Stimulated activated CD4-positive, alpha-beta T cell treated with anti-CD3 and anti-CD28 coated beads, Interleukin-15, amount 100 ng/mL, for 1 hour (primary cell): ENCODE measurements around the gene BEAN1.
"Not testable (repeated sequence)": the region's sequence is repeated elsewhere in the genome, so short reads cannot be mapped to it uniquely, and the experiment has no call there.

Source experiments
- DNase-seq, 2 donors: peaks; one replicate each; pipeline ENCODE4 v3.0.0-alpha.2; 2020; ENCODE audit warnings: low read depth in 1 of 2, low spot score in 1 of 2

BEAN1 gene

DNA sequence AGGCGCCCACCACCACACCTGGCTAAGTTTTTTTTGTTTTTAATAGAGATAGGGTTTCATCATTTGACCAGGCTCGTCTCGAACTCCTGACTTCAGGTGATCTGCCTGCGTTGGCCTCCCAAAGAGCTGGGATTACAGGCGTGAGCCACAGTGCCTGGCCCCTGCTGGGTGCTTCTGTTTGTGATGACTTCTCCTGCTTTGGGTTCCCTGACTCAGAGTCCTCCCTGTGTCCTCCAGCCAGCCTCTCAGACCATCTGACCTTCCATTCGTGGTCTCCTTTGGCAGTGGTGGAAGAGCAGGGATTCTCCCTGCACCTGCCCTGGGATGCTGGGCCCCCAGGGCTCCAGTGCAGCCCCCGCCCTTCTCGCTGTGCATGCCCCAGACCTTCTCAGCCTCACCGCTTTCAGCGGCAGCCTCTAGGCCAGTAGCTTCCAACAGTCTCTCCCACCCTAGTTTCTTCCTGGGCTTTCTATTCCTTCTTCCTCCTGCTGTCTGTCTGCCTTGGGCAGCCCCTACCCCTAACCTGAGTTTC, 13.2 kb downstream of the BEAN1 start:
- DNase-seq, result no peak

DNA sequence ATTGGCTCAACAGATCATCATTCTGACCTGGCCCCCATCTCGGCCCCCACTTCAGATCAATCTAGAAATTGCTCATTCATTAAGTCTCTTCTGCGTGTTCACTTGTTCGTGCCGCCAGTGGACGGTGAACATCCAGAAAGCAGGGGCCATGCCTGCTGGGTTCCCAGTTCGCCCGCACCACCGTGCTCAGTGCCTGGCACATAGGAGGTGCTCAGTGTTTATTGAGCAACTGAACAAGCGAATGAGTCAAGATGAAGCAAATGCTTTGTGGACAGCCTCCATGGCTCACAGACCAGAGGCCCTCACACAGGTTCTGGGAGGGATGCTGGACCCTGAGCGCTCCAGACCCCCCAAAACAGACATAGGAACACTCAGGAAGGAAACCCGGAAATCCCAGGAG, 13.9 kb downstream of the BEAN1 start:
- no peak for DNase-seq

DNA sequence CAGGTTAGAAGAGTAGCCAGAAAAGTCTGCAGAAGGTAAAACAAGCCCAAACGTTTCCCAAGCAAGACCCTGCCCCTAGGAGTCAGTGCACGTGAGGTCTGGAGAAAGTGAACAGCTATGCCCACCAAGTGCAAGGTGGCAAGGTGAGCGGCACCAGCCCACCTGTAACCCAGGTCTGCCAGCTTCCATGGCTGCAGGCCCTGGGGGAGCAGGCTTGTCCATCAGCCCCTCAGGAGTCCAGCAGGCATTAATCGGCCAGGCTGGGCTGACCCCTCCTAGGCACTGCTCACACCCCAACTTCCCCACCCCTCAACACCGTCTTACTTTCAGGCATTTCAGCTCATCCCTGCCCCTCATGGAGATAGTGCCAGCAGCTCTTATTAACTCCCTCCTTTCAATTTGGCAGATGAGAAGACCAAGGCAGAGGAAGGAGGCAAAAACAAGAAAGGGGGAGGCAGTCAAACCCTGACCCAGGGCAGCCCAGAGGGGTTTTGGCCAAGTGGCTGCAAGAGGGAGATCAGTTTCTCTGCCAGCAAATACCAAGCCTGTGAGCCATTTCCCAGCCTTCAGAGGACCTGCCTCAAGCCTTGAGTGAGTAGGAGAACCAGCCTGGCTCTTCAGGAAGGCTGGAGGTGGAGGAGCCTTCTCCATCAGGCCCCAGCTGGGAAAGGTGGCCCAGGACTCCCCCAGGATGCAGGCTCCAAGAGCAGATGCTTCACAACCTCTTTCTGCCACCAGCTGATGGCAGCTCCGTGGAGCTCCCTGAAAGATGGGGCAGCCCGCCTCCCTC, 14.7 kb downstream of the BEAN1 start:
- no peak for DNase-seq

DNA sequence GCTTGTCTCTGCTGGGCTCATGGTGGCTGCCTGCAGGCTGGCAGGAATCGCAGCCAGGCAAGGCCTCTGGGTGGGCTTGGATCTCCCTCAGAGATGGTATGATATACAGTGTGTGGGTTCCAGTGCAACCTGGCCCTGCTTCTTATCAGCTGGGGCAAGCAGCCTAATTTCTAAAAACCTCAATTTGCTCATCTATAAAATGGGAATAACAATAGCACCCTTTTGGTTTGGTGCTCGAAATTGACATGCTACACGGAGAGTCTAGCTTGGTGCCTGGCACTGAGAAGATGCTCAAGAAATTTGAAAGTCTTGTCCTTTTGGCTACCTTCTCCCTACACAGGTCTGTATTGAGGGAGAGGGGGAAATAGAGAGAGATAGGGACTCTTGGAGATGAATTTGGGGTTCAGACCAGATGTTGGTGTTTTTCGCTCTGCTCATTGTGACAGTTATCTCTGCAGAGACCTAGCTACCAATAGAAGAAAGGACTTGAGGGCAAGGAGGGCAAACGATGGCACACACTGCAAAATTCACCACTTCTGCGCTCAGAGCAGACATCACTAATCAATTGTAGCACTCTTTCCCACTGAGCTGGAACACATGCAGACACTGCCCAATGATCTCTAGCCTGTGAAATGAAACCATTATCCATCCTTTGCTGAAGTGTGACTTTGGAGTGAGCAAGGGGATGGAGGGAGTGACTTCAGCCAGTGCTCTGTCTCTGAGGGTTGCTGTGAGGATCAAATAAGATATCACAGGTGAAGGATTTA, 15.6 kb downstream of the BEAN1 start:
- DNase-seq, result no peak

DNA sequence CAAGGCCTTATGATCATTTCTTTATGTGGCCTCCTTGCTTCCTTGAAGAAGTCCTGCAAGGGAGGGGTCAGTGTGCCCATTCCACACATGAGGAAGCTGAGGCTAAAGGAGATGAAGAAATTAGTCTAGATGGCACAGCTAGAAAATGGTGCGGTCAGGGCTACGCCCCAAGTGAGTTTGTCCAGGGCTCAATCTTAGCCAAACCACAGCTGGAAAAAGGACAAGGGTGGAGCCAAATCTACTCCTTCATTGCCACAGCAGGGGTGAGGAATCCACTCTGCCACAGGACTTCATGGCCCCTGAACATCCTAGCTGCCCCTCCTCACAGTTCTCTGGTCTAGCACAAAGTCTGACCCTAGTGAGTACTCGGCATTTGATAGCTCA, 16.2 kb downstream of the BEAN1 start:
- no peak for DNase-seq

DNA sequence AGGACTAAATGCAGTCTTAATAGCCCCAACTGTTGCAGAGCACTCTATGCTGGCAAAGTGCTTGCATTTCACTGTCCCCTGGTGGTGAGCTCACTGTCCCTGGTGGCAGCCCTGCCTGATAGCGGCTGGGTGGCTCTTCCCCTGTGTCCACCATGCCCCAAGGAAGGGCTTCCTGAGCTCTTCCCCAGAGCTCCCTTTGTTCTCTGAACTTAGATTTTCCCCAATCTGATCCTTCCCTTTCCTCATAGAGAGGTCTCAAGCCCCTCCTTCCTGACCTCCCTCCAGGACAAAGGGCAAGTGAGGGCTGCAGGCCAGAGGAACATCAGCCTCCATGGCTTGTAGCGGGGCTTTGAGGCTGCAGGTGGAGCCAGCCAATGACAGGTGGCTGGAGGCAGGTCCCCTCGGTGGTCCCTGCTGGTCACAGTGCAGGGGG, 17.0 kb downstream of the BEAN1 start:
- DNase-seq, result no peak

DNA sequence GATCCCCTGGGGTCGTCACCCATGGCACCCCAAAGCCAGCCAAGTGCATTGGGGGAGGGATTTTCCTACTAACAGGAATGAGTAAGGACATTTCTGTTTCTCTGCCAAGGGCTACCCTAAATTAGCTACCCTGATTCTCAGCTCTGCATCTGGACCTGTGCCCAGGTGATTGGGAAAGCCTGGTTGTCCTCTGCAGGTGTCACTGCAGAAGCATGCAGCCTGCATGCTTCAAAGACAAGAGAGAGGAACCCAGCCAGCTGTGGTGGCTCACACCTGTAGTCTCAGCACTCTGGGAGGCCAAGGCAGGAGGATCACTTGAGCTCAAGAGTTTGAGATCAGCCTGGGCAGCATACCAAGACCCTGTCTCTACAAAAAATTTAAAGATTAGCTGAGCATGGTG, 19.6 kb downstream of the BEAN1 start:
- DNase-seq, result no peak

DNA sequence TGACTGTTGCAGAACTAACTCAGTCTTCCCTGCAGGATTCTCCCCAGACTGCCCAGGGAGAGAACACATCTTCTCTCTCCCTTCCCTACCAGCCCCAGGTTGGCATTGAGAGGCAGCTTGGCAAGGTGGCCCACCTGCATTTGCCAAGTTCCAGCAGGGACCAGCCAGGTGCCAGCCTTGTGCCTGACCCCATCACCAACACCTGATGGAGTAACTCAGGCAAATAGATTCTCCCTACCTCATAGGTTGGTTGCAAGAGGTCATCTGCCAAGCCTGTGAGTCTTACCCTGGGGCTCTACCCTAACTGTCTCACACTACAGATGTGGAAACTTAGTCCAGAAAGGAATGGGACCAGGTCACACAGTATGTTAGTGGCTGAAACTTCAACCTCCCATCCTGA, 20.4 kb downstream of the BEAN1 start:
- no peak for DNase-seq

DNA sequence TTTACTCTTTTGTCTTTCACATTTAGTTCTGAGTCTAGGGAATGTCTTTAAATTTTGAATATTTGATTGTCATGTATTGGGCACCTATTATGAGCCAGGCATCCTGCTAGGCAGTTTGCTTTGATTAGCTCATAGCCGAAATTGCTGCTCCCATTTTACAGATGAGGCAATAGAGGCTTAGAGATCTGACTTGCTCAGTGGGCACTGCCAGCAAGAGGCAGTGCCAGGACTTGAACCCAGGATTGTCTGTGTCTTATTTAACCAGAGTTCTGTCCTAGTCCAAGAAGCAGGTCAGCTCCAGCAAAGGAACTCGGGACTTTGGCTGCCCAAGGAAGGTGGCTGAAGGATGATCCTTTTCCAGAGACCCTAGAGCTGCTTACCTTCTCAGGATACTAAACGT, 24.5 kb downstream of the BEAN1 start:
- DNase-seq, result no peak

DNA sequence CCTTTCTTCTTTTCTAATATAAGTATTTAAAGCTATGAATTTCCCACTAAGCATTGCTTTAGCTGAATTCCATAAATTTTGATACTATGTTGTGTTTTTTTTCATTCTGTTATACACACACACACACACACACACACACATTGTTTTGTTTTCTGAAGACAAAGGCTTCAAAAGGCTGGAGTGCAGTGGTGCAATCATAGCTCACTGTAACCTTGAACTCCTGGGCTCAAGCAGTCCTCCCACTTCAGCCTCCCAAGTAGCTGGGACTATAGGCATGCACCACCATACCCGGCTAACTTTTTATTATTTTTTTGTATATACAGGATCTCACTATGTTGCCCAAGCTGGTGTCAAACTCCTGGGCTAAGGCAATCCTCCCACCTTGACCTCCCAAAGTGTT, 26.1 kb downstream of the BEAN1 start:
- DNase-seq, result not testable (repeated sequence)

DNA sequence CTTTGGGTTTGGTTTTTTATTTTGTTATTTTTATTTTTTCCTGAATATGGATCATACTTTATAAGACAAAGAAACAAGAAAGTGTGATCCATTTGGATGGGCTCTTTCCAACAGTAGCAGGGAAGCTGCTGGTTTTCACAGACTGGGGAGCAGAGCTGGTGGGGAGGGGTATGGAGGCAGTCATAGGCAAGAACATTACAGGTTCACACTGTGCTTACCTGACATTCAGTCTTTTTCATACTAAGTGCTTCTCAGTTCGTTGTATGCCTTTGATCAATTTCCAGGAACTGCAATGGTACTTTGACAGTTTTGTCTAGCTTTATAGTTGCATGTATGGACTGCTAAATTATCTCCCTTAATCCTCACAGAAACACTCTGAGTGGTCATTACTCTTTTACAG, 27.7 kb downstream of the BEAN1 start:
- DNase-seq, result no peak

DNA sequence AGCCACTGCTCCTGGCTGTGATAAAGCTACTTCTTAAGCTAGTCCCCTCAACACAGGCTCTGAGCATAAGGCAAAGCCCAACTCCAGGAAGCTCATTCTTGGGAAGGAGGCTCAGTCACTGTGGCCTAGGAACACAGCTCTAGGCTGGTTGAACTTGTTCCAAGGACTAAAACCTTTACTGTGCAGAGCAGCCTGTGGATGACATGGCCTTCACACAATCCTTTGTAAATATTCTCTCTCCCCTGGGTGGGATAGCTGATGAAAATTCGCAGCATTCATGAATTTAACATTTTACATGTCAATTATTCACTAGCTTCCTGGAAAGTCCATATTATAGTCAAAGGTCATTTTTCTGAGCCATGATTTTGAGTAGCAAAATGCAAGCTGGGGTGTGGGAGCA, 28.9 kb downstream of the BEAN1 start:
- no peak for DNase-seq

DNA sequence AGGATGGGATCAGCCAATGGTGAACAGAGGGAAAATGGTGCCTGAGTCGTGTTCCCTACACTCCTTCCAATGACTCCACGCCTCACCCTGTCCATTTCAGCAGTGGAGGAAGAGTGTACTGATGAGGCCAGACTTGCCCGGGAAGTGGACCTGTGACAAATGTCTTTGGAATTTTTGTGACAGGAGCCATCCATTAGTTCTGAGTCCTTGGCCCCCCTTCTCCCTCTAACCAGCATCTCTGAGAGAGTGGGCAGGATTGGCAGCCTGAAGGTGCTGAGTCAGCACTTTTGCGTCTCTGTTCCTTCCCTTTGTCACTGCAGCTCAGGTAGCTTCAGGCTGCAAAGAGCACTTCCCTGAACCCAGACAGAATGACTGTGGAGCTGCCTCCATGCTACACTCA, 30.8 kb downstream of the BEAN1 start:
- DNase-seq, result no peak

DNA sequence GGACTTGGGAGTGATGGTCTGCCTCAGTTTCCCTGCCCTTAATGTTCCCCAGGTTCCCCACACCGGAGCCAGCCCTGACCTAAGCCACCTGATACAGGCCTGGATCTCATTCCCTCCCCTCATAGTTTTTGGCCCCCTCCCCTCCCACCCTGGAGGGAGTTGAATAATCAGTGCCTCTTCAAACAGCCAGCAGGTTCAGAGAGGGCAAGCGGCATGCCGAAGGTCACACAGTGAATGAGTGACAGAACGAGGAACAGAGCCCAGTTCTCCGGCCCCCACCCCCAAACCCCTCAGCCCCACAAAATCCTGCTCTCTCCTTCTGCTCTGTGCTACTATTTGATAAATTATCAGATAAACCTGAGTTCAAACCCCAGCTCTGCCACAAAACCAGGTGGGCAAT, 31.2 kb downstream of the BEAN1 start:
- no peak for DNase-seq

DNA sequence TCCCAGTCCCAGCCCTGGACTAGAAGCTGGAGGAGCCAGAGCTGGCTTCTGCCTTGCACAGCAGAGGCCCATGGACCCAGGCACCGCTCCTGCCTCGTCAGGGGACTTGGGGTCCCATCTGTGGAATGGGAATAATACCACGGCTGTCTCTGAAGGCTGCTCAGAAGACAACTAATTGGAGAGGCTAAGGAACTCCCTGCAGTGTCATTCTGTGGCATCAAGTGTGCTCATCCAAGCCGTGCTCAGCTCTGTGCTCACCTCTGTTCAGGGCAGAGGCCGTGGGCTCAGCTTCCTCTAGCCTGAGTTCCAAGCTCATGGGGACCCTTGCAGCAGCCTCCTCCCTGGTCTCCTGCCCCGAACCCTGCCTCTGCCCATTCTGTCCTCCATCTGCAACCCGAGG, 31.8 kb downstream of the BEAN1 start:
- no peak for DNase-seq

DNA sequence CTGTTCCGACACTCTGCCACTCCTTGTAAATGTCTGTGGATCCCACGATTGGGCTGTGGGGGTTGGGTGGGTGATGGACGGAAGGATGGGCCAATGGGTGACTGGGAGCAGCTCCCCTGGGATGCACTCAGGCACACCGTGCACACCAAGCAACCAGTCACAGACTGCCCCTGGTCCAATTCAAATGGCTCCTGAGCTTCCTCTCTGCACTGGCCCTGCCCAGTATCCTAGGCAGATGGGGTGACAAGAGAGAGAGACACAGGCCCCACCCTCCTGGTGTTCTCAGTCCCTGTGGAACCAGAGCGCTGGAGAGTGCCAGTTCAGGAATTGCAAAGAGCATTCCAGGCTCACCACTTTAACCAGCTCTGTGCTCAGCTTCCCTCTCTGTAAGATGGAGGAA, 32.8 kb downstream of the BEAN1 start:
- DNase-seq, result no peak

DNA sequence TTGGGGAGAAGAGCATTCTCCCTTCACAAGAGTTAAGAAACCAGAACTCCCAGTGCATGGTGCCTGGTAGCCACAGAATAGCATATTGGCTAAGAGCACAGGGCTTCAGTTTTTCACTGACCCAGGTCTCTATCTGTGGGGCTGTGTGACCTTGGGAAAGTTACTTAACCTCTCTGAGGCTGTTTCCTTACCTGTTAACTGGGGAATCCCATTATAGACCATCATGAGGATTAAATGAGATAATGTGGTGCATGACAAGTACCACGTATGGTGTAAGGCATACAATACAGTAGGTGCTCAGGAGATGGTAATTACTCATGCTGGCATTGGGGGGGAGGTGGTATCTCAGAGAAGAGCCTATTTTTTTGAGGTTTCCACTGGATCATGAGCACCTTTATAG, 33.6 kb downstream of the BEAN1 start:
- DNase-seq, result no peak

DNA sequence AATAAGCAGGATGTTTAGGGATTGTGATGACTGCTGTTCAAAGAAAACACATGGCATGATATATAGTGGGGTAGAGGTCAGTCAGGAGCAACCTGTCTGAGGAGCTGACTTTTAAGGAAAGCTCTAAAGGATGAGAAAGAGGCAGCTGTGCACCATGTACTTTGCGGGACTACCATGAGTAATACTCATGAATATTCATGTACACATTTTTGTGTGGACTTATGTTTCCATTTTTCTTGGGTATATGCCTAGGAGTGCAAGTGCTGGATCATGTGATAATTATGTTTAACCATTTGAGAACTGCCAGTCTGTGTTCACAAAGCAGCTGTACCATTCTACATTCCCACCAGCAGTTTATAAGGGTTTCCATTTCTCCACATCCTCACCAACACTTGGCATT, 35.8 kb downstream of the BEAN1 start:
- no peak for DNase-seq

DNA sequence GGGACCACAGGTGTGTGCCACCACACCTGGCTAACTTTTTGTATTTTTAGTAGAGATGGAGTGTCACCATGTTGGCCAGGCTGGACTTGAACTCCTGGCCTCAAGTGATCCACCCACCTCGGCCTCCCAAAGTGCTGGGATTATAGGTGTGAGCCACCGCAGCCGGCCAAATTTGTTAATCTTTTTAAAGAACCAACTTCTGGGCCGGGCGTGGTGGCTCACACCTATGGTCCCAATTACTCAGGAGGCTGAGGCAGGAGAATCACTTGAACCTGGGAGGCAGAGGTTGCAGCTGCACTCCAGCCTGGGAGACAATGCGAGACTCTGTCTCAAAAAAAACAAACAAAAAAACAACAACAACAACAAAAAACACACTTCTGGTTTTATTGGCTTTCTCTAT, 38.9 kb downstream of the BEAN1 start:
- DNase-seq, result not testable (repeated sequence)

DNA sequence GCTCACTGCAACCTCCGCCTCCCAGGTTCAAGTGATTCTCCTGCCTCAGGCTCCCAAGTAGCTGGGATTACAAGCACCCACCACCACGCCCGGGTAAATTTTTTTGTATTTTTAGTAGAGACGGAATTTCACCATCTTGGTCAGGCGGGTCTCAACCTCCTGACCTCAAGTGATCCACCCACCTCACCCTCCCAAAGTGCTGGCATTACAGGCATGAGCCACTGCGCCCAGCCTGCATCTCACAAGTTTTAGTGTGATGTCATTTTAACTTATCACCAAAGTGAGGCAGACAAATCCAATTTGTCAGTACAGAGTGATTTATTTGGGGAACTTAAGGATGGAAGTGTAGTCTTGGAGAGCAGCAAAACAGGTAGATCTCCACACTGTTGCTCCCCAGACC, 39.5 kb downstream of the BEAN1 start:
- not testable (repeated sequence) for DNase-seq

DNA sequence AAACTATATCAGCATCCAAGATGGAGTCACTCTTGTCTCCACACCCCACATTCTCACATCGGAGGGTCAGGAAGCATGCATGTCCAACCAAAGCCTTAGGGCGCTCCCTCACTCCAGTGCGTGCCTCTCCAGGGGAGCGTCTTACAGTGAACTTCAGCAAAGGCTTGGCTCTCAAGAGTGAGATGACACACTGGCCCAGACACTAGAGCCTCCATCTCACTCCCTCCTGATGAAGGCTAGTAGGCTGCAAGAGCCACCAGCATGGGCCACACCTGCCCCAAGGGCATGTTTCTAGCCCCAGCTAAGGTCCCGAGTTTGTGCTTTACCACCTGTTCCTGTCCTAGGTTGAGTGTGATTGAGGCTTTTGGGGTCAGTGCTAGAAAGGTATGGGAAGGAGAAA, 40.5 kb downstream of the BEAN1 start:
- DNase-seq, result no peak

DNA sequence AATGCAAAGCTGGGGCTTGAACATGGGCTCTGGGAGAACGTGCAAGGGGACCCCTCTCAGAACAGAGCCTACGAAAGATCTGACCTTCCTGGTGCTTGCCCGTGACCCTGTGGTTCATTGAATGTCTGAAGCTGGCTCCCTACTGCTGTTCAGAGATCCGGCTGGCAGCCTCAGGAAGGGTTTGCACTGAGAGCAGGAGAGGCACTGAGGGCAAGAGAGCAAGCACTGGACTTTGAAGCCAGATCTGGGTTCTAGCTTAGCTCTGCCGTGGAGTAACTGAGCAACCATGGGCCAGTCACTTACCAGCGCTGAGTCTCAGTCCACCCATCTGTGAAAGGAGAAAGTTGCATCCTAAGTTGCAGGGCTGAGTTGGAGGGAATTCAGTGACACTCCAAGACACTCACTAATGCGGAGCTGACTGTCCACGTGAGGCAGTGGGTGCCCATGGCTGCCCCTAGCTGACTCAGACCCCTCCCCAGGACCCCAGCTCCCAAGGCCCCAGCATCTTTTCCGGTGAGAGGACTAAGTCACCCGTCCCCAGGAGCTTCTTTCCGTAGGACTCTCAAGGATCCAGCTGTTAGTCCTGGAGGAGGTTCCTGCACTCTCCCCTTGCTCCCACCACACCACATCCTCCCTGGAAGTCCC, 41.3 kb downstream of the BEAN1 start:
- DNase-seq, result no peak
